HG03460 (cell line): Measurements from ENCODE around the gene KBTBD12.

Experiments used
- ATAC-seq: cut with Tn5 transposase; IDR thresholded peaks from one replicate; pipeline ENCODE4 v1.9.1; 2021; ENCODE audit not compliant: unreplicated experiment

The KBTBD12 gene

GRCh38 chr3:127949446-127950055, 34.5 kb downstream of the KBTBD12 start:
- ATAC-seq, result no peak

GRCh38 chr3:127951276-127951675, 36.2 kb downstream of the KBTBD12 start:
- ATAC-seq, result no peak

- ATAC-seq, result no peak
Observed at GRCh38 chr3:127953091-127954035, 38.3 kb downstream of the KBTBD12 start.

- no peak for ATAC-seq
Observed at GRCh38 chr3:127954640-127955039, 39.6 kb downstream of the KBTBD12 start.

GRCh38 chr3:127955728-127956127, 40.7 kb downstream of the KBTBD12 start:
- no peak for ATAC-seq

- no peak for ATAC-seq
Observed at GRCh38 chr3:127959041-127959440, 44.0 kb downstream of the KBTBD12 start.

- no peak for ATAC-seq
Observed at GRCh38 chr3:127959873-127960272, 44.8 kb downstream of the KBTBD12 start.

GRCh38 chr3:127960421-127960965, 45.5 kb downstream of the KBTBD12 start:
- ATAC-seq, result no peak

- ATAC-seq, result no peak
Observed at GRCh38 chr3:127961124-127961523, 46.1 kb downstream of the KBTBD12 start.

GRCh38 chr3:127961963-127962362, 46.9 kb downstream of the KBTBD12 start:
- ATAC-seq, result no peak

GRCh38 chr3:127962937-127963336, 47.9 kb downstream of the KBTBD12 start:
- no peak for ATAC-seq

- ATAC-seq, result no peak
Observed at GRCh38 chr3:127964053-127964452, 49.0 kb downstream of the KBTBD12 start.

- no peak for ATAC-seq
Observed at GRCh38 chr3:127964816-127965215, 49.8 kb downstream of the KBTBD12 start.

GRCh38 chr3:127967316-127967715, 52.3 kb downstream of the KBTBD12 start:
- ATAC-seq, result no peak

GRCh38 chr3:127970966-127971592, 56.0 kb downstream of the KBTBD12 start:
- ATAC-seq, result no peak

GRCh38 chr3:127974226-127974625, 59.2 kb downstream of the KBTBD12 start:
- ATAC-seq, result no peak

- ATAC-seq, result no peak
Observed at GRCh38 chr3:127975153-127976029, 60.4 kb downstream of the KBTBD12 start.

- ATAC-seq, result no peak
Observed at GRCh38 chr3:127978636-127979035, 63.6 kb downstream of the KBTBD12 start.

GRCh38 chr3:127979473-127979872, 64.4 kb downstream of the KBTBD12 start:
- no peak for ATAC-seq

GRCh38 chr3:127981097-127981496, 66.1 kb downstream of the KBTBD12 start:
- ATAC-seq, result no peak

GRCh38 chr3:127982155-127982554, 67.1 kb downstream of the KBTBD12 start:
- no peak for ATAC-seq
